Nephron (organoid): ENCODE results near the gene UNC119.

ENCODE experiments used
- H3K27ac Mint-ChIP-seq, 3 experiments: 2 replicates each; pipeline ENCODE4 v1.8.0; 2020; ENCODE audit warnings: mixed read lengths in 3 of 3, mild to moderate bottlenecking in 2 of 3, moderate library complexity in 1 of 3
- H3K27me3 Mint-ChIP-seq: 2 replicates; pipeline ENCODE4 v1.8.0; 2021; ENCODE audit warnings: low read depth, mild to moderate bottlenecking, moderate library complexity, mixed read lengths
- H3K36me3 Mint-ChIP-seq: 2 replicates; pipeline ENCODE4 v1.8.0; 2020; ENCODE audit warnings: low read depth, mixed read lengths
- H3K4me1 Mint-ChIP-seq: 2 replicates; pipeline ENCODE4 v1.8.0; 2020; ENCODE audit warnings: mixed read lengths
- H3K4me3 Mint-ChIP-seq, 3 experiments: 2 replicates each; pipeline ENCODE4 v1.8.0; 2020; ENCODE audit warnings: mild to moderate bottlenecking in 3 of 3, mixed read lengths in 3 of 3, moderate library complexity in 2 of 3
- H3K9me3 Mint-ChIP-seq: 2 replicates; pipeline ENCODE4 v1.8.0; 2020; ENCODE audit warnings: mixed read lengths
- TF ChIP-seq, protein P1 (sequence below), 3 experiments: fragments of 200-600 bp; sonication (generic); IDR thresholded peaks; one replicate each; pipeline ENCODE4 v1.5.0; 2021; ENCODE audit warnings: antibody characterized with exemption in 3 of 3; ENCODE audit not compliant: unreplicated experiment in 3 of 3

Gene UNC119

DNA sequence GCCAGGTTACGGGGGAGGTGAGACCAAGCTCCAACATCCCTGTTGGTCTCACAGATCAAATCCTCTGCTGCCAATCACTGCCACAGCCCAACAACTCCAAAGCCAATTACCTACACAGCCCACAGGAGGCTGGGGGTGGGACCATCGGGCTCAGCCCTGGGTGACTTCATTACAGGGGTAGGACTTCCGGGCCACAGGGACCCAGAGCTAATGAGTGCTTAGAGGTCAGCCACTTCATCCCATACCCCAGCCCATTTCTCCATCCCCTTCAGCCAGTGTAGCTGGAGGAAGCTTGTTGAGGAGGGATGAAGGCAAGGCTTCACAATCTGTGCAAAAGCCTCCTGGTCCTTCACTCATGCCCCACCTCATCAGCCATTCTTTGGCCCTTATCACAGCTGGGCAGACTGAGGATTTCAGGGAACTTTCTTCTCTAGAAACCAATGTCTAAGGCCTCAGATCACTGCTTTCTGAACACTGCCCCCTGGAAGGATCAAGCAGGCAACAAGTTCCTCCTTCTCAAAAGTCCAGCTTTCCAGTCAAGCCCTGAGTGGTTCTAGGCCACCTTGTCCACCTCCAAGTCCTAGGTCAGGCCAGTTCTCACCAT is 40.5 kb downstream of the UNC119 start:
- no peaks in the 10 kb centered on the region for H3K9me3 Mint-ChIP-seq
- H3K36me3 Mint-ChIP-seq = no peaks in the 10 kb centered on the region
- H3K4me1 Mint-ChIP-seq = no peaks in the 10 kb centered on the region
- TF ChIP-seq, protein P1, sequence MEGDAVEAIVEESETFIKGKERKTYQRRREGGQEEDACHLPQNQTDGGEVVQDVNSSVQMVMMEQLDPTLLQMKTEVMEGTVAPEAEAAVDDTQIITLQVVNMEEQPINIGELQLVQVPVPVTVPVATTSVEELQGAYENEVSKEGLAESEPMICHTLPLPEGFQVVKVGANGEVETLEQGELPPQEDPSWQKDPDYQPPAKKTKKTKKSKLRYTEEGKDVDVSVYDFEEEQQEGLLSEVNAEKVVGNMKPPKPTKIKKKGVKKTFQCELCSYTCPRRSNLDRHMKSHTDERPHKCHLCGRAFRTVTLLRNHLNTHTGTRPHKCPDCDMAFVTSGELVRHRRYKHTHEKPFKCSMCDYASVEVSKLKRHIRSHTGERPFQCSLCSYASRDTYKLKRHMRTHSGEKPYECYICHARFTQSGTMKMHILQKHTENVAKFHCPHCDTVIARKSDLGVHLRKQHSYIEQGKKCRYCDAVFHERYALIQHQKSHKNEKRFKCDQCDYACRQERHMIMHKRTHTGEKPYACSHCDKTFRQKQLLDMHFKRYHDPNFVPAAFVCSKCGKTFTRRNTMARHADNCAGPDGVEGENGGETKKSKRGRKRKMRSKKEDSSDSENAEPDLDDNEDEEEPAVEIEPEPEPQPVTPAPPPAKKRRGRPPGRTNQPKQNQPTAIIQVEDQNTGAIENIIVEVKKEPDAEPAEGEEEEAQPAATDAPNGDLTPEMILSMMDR (IDR thresholded peaks at IDR 0.05; ENCODE audit: unreplicated experiment in 3 of 3) = no peak
- H3K27ac Mint-ChIP-seq = no peak overlapping the region
- H3K4me3 Mint-ChIP-seq = no peak overlapping the region
- peaks cover 35% of the 10 kb centered on the region for H3K27me3 Mint-ChIP-seq

- TF ChIP-seq, protein P1 (IDR thresholded peaks at IDR 0.05; ENCODE audit: unreplicated experiment in 3 of 3) = no peak
- Mint-ChIP-seq H3K36me3 (no peaks in the 10 kb centered on the region), H3K27ac (no peak overlapping the region), H3K27me3 (peaks cover 40% of the 10 kb centered on the region), H3K4me3 (no peak overlapping the region), H3K9me3 (no peaks in the 10 kb centered on the region), H3K4me1 (peaks cover 4% of the 10 kb centered on the region)
Observed at GRCh38 chr17:28509789-28510188, 42.6 kb downstream of the UNC119 start.

GRCh38 chr17:28508211-28508724 is 44.2 kb downstream of the UNC119 start:
- Mint-ChIP-seq H3K27me3 (peaks cover 34% of the 10 kb centered on the region), H3K36me3 (no peaks in the 10 kb centered on the region), H3K9me3 (no peaks in the 10 kb centered on the region), H3K27ac (no peak overlapping the region), H3K4me3 (no peak overlapping the region), H3K4me1 (peaks cover 4% of the 10 kb centered on the region)
- TF ChIP-seq, protein P1 (IDR thresholded peaks at IDR 0.05; ENCODE audit: unreplicated experiment in 3 of 3) = no peak

- Mint-ChIP-seq H3K9me3 (no peaks in the 10 kb centered on the region), H3K36me3 (no peaks in the 10 kb centered on the region), H3K4me1 (peaks cover 4% of the 10 kb centered on the region), H3K4me3 (no peak overlapping the region), H3K27ac (no peak overlapping the region), H3K27me3 (peaks cover 31% of the 10 kb centered on the region)
- TF ChIP-seq, protein P1 (IDR thresholded peaks at IDR 0.05; ENCODE audit: unreplicated experiment in 3 of 3) = no peak
Observed at GRCh38 chr17:28507567-28508203, 44.7 kb downstream of the UNC119 start.

DNA sequence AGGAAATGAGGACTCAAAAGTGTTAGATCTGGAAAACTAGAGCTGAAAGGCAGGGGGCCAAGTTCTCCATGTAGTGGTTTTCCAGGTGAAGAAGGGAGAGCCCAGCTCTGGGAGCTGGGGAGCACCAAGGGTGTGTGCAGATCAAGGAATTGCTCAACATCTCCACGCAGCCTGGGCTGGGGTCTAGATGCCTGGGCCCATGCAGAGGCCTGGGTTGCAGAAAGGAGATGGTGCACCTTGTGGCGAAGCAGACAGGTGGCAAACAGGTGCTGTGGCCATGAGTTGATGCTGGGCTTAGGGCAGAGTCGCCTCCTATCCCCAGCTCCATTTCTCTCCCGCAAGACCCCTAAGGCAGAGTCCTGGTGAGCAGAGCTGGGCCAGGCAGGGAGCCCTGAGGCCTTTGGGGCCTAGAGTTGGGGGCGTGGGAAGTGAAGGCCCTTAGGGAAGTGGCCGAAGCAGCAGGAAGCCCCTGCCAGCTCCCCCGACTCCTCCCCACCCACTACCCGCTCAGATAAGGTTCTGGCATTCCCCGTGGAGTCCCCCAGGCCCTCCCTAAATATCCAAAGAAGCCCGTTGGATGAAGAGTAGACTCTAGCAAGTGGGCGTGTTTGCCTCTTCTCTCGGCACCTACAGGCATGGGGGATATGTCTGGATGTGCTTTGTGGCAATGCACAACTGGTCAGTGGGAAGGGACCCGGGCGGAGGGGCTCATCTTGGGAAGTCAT is 45.5 kb downstream of the UNC119 start:
- Mint-ChIP-seq H3K4me3 (no peak overlapping the region), H3K4me1 (peaks cover 4% of the 10 kb centered on the region), H3K36me3 (no peaks in the 10 kb centered on the region), H3K27me3 (peaks cover 31% of the 10 kb centered on the region), H3K9me3 (no peaks in the 10 kb centered on the region), H3K27ac (no peak overlapping the region)
- TF ChIP-seq, protein P1 (IDR thresholded peaks at IDR 0.05; ENCODE audit: unreplicated experiment in 3 of 3) = no peak
